ENCODE data around the gene MARVELD2.

The MARVELD2 gene

DNA sequence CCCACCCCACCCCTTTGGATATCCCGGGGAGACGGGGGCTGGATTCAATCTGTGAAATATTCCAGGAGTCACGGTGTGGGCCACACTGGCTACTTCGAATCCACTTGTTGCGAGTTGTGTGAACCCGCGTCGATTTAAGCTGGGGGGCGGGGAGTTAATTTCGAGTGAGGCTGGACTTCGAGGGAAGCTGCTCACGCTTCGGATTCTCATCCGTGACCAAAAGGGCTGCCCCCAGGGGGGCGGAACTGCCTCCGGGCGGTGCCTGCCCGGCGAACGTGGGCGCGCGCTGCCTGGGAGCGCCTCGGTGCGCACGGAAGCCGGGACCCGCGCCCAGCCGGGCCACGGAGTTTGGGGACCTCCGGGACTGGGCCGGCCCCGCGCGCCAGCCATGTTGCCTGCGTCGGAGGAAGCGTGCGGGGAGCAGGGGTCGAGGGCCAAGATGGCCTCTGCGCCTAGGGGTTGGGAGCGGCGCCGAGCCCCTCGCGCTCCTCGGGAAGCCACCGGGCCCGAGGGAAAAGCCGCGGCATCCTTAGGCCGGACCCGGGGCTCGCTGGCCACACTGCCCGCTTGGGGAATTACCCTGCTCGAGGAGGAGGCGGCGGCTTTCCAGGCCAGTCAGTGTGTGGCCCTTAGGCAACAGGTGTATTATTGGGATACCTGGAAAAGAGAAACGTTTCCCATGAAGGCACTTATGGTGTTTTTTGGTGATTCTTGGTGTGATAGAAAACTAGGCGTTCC lies 78.6 kb downstream of the MARVELD2 start:
- peak; percentile 60 for DNase-seq (ENCODE audit: low spot score)
